ENCODE data around the gene UBXN7.
A peak's percentile ranks its signal among the peaks of the same experiment; 100 is the strongest.
"Not testable (repeated sequence)": the region's sequence is repeated elsewhere in the genome, so short reads cannot be mapped to it uniquely, and the experiment has no call there.

The UBXN7 gene, protein sequence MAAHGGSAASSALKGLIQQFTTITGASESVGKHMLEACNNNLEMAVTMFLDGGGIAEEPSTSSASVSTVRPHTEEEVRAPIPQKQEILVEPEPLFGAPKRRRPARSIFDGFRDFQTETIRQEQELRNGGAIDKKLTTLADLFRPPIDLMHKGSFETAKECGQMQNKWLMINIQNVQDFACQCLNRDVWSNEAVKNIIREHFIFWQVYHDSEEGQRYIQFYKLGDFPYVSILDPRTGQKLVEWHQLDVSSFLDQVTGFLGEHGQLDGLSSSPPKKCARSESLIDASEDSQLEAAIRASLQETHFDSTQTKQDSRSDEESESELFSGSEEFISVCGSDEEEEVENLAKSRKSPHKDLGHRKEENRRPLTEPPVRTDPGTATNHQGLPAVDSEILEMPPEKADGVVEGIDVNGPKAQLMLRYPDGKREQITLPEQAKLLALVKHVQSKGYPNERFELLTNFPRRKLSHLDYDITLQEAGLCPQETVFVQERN

DNA sequence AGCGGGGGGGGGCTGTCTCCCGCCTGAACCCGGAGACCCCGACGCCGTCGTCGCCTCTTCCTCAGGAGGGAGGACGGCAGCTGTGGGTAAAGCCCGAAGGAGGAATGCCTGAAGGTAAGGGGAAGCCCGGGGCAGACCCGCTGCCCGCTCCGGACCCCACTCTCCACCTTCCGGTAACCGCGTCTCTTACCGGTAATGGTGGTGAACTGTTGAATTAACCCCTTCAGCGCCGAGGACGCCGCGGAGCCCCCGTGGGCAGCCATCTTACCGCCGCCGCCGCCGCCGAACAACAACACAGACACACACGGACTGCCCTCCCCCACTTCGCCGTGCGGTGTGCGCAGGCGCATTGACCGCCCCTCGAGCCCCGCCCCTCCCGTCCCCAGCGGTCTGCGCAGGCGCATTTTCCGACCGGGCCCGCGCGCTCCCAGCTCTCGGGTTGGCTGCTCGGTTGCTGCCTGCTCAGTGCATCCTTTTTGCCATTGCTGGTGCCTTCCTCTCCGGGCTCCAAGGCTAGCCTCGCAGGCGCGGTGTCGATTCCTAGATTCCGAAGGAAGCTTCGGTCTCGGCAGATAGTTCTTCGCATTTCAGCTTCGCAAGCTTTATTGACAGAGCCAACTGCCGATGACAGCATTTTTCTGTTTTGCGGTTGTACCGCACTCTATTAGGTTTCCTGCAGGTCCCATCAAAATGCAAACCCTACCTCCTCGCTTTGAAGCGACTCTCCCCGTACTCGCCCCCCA is at the start of gene UBXN7:
TSS of gene UBXN7 (minus strand) at position 291 of the 743 bp plus-strand sequence. CDS start at position 263, 28 bp downstream.
- peak; percentile 95 for DNase-seq

GRCh38 chr3:196477678-196478077 is 45.5 kb upstream of the UBXN7 start:
- no peak for DNase-seq

DNA sequence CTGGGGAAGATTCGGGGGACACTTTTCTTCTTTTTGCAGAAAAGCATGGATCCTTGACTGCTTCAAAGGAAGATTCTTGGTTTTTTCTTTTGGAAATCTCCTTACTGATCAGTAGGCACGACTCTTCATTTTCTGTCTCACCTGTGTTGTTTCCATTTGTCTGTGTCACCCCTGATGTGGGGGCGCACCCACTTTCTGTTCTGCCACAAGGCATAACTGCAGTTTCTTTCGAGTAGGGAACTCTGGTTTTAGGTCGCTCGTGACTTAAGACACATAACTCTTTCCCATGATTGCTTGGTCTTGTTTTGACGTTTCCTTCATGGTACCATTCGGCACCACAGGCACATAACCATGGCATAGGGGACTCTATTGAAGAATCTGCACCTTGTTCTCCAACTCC is 40.1 kb upstream of the UBXN7 start:
- DNase-seq = no peak

GRCh38 chr3:196471551-196471950 is 39.3 kb upstream of the UBXN7 start:
- no peak for DNase-seq

GRCh38 chr3:196470182-196470581 is 38.0 kb upstream of the UBXN7 start:
- not testable (repeated sequence) for DNase-seq

GRCh38 chr3:196463804-196464203 is 31.6 kb upstream of the UBXN7 start:
- DNase-seq = no peak

DNA sequence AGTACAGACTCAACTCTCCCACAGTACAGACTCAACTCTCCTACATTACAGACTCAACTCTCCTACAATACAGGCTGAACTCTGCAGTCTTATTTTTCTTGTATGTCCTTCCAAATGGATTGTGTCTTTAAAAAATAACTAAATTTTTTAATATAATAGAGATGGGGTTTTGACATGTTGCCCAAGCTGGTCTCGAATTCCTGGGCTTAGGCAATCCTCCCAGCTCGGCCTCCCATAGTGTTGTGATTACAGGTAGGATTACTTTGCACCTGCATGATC is 31.2 kb upstream of the UBXN7 start:
- DNase-seq = no peak

- DNase-seq = not testable (repeated sequence)
Measured at GRCh38 chr3:196462680-196463477, 30.7 kb upstream of the UBXN7 start.

GRCh38 chr3:196458063-196458462 is 25.8 kb upstream of the UBXN7 start:
- DNase-seq = no peak

DNA sequence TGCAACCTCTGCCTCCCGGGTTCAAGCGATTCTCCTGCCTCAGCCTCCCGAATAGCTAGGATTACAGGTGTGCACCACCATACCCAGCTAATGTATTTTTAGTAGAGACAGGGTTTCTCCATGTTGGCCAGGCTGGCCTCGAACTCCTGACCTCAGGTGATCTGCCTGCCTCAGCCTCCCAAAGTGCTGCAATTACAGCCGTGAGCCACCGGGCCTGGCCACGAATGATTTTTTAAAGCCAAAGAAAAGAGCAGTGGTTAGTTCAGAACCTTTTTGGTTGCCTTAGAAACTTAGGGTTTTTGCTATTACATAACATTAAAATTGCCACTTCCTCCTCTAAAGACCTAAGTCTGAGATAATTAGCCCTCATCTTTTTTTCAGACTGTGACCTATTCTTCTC is 25.2 kb upstream of the UBXN7 start:
- DNase-seq = not testable (repeated sequence)

DNA sequence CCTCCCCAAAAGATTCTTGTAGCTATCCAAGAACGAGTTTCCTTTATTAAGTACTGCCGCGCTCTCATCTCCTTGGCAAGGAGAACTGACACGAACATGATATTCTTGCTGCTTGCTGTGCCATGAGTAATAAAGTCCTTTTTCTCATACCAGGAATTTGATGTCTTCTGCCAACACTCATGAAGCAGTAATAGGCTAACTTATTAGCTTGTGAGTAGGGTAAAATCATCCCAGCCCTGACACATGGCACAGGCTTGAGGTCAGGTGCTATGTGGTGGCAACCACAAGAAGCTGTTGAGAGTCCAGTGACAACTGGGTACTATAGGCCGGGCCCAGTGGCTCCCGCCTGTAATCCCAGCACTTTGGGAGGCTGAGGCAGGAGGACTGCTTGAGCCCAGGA is 22.7 kb upstream of the UBXN7 start:
- DNase-seq = no peak

- DNase-seq = not testable (repeated sequence)
Measured at GRCh38 chr3:196445391-196445790, 13.2 kb upstream of the UBXN7 start.

- no peak for DNase-seq
Measured at GRCh38 chr3:196444500-196444894, 12.3 kb upstream of the UBXN7 start.

DNA sequence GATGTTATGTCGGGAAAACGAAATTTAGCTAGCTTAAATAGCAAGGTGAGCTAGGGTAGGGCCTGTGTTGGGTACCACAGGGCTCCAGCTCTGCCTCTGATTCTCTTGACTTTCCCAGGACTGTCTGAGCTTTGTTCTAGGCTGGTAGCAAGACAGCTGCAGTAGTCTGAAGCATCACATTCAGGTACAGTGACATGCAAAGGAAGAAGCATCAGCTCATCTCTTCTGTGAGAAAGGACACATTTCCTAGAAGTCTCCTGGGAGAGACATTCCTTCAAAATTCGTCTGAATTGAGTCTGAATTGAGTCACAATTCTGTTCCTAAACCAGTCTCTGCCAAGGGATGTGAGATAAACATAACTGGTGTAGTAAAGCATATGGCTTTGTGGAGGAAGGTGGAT is 8.5 kb upstream of the UBXN7 start:
- DNase-seq = no peak

- no peak for DNase-seq
Measured at GRCh38 chr3:196440041-196440537, 7.9 kb upstream of the UBXN7 start.

DNA sequence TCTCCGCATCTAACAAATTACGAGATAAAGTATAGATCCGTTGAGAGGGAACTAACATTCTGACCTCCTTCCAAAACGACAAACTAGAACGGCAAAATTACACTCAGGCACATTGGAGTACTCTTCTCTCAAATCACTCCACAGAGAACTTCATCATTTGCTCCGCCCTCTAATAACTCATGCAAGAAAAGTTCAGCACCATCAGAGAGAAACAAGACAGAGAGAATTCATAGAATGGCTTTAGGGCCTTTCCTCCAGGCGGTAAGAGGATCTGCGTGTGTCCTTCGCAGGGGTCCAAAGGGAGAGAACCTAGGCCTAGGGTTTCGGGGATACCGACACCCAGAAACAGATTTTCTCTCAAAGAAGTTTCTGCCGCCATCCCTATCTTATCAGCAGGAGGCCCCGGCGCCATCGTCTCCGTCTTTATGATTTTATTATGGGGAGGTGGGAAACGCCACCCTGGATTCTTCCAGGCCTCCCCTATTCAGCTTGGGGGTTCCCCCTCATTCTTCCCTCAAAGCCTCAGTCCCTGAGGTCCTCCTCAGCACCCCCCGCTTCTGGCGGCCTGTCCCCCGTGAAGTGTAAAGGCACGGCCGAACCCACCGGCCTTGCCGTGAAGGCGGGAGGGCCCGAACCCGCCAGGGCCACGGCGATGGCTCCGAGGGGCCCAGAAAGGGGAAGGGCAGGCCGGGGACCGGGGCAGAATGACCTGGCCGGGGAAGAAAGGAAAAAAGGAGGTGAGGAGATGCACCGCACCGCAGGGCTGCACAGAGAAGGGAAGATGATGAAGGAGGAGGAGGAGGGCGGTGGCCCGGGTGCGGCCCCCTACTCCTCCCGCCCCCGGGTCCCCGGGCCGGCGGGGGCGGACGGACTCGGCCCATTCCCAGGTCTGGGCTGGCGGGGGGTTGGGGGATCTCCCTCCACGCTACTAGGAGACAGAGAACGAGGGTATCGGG is 768 bp downstream of the UBXN7 start:
- DNase-seq = no peak

DNA sequence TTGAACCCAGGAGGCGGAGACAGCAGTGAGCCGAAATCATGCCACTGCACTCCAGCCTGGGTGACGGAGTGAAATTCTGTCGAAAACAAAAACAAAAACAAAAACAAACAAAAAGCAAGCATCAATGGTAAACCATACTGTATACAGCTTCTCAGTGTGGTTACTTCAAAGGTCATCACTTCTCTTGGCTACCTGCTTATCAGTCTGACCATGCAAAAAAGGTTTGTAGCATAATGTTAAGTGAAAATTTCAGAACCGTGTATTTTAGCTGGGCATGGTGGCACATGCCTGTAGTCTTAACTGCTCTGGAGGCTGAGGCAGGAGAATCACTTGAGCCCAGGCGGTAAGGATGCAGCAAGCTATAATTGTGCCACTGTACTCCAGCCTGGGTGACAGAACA is 4.2 kb downstream of the UBXN7 start:
- DNase-seq = no peak

GRCh38 chr3:196424421-196424820 is 7.8 kb downstream of the UBXN7 start:
- not testable (repeated sequence) for DNase-seq

GRCh38 chr3:196423044-196423781 is 9.0 kb downstream of the UBXN7 start:
- DNase-seq = no peak

DNA sequence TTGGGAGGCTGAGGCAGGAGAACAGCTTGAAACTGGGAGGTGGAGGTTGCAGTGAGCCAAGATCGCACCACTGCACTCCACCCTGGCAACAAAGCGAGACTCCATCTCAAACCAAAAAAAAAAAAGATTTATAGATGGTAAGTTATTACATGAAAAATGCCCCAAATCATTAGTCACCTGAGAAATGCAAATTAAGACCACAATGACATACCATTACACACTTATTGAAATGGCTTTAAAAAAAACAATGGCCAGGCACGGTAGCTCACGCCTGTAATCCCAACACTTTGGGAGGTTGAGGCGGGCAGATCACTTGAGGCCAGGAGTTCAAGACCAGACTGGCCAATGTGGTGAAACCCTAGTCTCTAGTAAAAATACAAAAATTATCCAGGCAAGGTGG is 10.6 kb downstream of the UBXN7 start:
- DNase-seq = not testable (repeated sequence)

DNA sequence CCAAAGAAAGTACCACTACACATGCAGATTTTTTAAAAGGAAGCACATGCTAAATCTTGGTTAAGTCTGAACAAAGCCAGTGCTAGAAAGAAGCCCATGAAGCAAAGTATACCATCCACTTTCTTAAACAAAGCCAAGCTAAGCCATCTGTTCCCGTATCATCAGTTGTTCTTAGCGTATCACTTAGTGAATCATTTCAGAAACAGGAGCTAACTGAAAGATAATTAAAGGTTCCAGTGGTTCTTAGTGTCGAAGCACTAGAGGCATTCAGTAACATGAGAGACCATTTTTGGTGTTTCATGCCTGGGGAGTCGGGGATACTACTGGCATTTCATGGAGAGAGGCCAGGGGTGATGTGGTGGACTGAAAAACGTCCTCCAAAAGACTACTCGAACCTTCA is 12.8 kb downstream of the UBXN7 start:
- no peak for DNase-seq

All from activated CD4-positive, CD25-positive, alpha-beta regulatory T cell treated with anti-CD3 and anti-CD28 coated beads, Interleukin-2, amount 50 U/mL, for 72 hours (primary cell).